Measurements from ENCODE around the gene PKN1.

The PKN1 gene

DNA sequence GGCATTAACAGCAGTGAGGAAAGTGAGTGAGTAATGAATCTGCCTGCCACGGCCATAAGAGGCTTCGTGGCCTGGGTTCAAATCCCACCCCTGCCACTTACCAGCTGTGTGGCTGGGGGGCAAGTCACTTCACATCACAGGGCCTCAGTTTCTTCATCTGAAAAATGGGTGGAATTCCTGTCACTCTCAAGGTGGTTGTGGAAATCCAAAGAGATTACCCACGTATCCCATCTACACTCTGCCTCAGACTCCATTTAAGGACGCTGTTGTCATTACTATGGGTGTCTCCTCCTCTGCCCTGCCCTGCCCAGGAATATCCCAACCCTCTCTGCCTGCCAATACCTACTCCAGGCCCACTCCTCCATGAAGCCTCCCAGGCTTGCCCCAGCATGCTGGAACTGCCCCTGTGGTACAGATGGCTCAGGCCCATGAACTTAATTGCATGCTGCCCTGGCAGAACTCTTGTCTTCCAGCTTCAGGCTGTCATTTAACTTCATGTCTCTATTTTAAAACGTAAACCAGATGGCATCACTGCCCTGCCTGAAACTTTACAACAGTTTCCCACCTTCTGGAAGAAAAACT lies 59.7 kb downstream of the PKN1 start:
- H3K27ac ChIP-seq = no peak overlapping the region
- no peak for TF ChIP-seq ZFX (IDR thresholded peaks at IDR 0.05)
- TF ChIP-seq, protein P1, sequence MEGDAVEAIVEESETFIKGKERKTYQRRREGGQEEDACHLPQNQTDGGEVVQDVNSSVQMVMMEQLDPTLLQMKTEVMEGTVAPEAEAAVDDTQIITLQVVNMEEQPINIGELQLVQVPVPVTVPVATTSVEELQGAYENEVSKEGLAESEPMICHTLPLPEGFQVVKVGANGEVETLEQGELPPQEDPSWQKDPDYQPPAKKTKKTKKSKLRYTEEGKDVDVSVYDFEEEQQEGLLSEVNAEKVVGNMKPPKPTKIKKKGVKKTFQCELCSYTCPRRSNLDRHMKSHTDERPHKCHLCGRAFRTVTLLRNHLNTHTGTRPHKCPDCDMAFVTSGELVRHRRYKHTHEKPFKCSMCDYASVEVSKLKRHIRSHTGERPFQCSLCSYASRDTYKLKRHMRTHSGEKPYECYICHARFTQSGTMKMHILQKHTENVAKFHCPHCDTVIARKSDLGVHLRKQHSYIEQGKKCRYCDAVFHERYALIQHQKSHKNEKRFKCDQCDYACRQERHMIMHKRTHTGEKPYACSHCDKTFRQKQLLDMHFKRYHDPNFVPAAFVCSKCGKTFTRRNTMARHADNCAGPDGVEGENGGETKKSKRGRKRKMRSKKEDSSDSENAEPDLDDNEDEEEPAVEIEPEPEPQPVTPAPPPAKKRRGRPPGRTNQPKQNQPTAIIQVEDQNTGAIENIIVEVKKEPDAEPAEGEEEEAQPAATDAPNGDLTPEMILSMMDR (conservative IDR thresholded peaks at IDR 0.05) = no peak

GRCh38 chr19:14494411-14494810 lies 61.3 kb downstream of the PKN1 start:
- H3K27ac ChIP-seq = peak overlapping the region; percentile 77
- TF ChIP-seq ZFX (IDR thresholded peaks at IDR 0.05) = no peak
- TF ChIP-seq, protein P1 (conservative IDR thresholded peaks at IDR 0.05) = no peak

GRCh38 chr19:14494910-14495671 lies 62.0 kb downstream of the PKN1 start:
- TF ChIP-seq, protein P1 (conservative IDR thresholded peaks at IDR 0.05) = no peak
- TF ChIP-seq ZFX (IDR thresholded peaks at IDR 0.05) = no peak
- H3K27ac ChIP-seq = peak overlapping the region; percentile 77

GRCh38 chr19:14495672-14496028 lies 62.5 kb downstream of the PKN1 start:
- H3K27ac ChIP-seq = peak overlapping the region; percentile 77
- TF ChIP-seq, protein P1 (conservative IDR thresholded peaks at IDR 0.05) = no peak
- TF ChIP-seq ZFX (IDR thresholded peaks at IDR 0.05) = peak; percentile 58; the same call in 1 of the 2 replicates

DNA sequence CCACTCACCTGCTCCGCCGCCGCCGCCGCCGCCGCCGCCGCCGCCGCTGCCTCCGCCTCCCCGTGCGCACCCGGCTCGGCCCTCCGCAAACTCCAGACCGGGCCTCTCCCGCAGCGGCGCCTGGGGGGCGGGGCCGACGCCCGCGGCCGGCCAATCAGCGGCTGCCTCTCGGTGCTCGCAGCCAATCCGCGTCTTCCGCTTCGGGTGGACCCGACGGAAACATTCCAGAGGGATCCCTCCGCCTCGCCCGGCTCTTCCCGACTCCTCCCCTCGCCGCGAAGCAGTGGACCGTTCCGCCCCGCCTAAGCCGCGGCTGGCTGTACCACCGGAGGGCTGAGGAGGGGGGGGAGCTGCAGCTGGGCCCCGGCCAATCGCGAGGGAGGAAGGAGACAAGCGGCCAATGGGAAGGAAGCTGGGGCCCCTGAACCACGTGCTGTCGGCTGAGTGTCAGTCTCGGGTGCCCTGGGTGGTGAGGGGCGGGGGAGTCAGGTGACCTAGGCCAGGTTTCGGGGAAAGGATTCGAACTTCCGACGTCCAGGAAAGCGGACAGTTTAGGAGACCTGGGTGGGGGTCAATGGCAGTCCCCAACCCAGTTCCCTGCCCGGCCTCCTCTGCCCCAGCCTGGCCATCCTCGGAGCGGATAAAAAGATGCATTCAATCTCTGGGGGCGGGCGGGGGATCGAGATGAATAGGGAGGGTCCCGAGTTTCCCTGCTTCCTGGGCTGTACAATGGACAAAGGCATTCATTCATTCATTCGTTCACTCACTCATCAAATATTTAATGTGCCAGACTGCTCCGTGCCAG lies 63.1 kb downstream of the PKN1 start, which contains the start of gene GIPC1:
GIPC1 (minus strand) TSS at position 99 of the 805 bp plus-strand sequence. CDS start 13,151 bp downstream, outside the sequence.
- peak within 1 kb of the TSS; percentile 77 for H3K27ac ChIP-seq
- TF ChIP-seq, protein P1 (conservative IDR thresholded peaks at IDR 0.05) = no peak
- TF ChIP-seq ZFX (IDR thresholded peaks at IDR 0.05) = 0 out of 2 replicates have a peak, but pooled peaks have one; percentile 3

DNA sequence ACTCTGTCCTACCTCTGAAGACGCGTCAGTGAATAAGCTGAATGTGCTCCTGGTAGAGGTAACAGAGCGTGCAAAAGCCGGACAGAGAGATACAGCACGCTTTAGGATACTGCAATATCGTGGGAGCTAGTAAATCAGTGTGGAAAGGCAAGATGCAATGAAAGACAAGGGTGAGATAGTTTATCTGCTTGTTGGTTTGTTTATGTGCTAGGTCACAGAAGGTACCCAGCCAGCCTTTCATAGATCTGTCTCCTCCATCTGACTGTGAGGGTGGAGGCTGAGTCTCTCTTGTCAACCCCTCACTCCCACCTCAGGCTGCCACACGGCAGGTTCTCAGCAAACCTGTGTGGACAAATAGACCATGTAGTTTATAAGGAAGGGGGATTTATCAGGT lies 63.7 kb downstream of the PKN1 start:
- no peak for TF ChIP-seq ZFX (IDR thresholded peaks at IDR 0.05)
- TF ChIP-seq, protein P1 (conservative IDR thresholded peaks at IDR 0.05) = no peak
- H3K27ac ChIP-seq = peak overlapping the region; percentile 77

All from C4-2B (cell line).